Left ventricle myocardium inferior (tissue), 1 donor: ENCODE data around the gene CXorf38. TPM values are rescaled to one million over a fixed set of nuclear protein-coding genes. Genes with fewer than 3 reads are reported as not detected.

ENCODE experiments used
- DNase-seq: peaks from one replicate; pipeline ENCODE4 v3.0.0-alpha.2; 2020
- H3K27ac ChIP-seq: fragments of 200-600 bp; replicated peaks from 2 replicates; pipeline ENCODE4 v1.8.0; 2021
- H3K27me3 ChIP-seq: fragments of 200-600 bp; 2 replicates; pipeline ENCODE4 v1.8.0; 2021; ENCODE audit warnings: low read depth
- H3K36me3 ChIP-seq: fragments of 200-600 bp; 2 replicates; pipeline ENCODE4 v1.8.0; 2021
- H3K4me1 ChIP-seq: fragments of 200-600 bp; 2 replicates; pipeline ENCODE4 v1.8.0; 2021
- H3K4me3 ChIP-seq: fragments of 200-600 bp; 2 replicates; pipeline ENCODE4 v1.8.0; 2021; ENCODE audit warnings: mild to moderate bottlenecking, moderate library complexity
- H3K9me3 ChIP-seq: fragments of 200-600 bp; replicated peaks from 2 replicates; pipeline ENCODE4 v1.8.0; 2021
- intact Hi-C: fragments of 100-400 bp; cut with micrococcal nuclease; formaldehyde crosslinking; loops from one replicate; pipeline ENCODE4 v1.11.0; 2022
- total RNA-seq: library from RNA; stranded (reverse); fragmentation: NEBNext Ultra II Directional; extraction: Animal tissue kit (Norgen Biotek cat#: 25700); gene quantifications from one replicate; pipeline ENCODE4 v1.2.1, GENCODE V29; 2021
- TF ChIP-seq, protein P1 (sequence below): fragments of 200-600 bp; IDR thresholded peaks from 2 replicates; pipeline ENCODE4 v1.8.0; 2021; ENCODE audit warnings: antibody characterized with exemption, mild to moderate bottlenecking, borderline replicate concordance
- donor health status: DM: no; HTN: yes; CAD: no; lungs with severe emphysema.

The CXorf38 gene
- total RNA-seq, 1 donor from 2014 or later, result 3.7 TPM

GRCh38 chrX:40646489-40647306, 663 bp downstream of the CXorf38 start:
- Histone ChIP-seq H3K4me3 (peak overlapping the region; percentile 86), H3K36me3 (no peaks in the 10 kb centered on the region), H3K4me1 (peaks cover 42% of the 10 kb centered on the region), H3K27me3 (no peaks in the 10 kb centered on the region), H3K27ac (peak overlapping the region; percentile 87), H3K9me3 (no peaks in the 10 kb centered on the region)
- peak; percentile 30 for DNase-seq
- intact Hi-C loops, result no loop called here
- TF ChIP-seq, protein P1, sequence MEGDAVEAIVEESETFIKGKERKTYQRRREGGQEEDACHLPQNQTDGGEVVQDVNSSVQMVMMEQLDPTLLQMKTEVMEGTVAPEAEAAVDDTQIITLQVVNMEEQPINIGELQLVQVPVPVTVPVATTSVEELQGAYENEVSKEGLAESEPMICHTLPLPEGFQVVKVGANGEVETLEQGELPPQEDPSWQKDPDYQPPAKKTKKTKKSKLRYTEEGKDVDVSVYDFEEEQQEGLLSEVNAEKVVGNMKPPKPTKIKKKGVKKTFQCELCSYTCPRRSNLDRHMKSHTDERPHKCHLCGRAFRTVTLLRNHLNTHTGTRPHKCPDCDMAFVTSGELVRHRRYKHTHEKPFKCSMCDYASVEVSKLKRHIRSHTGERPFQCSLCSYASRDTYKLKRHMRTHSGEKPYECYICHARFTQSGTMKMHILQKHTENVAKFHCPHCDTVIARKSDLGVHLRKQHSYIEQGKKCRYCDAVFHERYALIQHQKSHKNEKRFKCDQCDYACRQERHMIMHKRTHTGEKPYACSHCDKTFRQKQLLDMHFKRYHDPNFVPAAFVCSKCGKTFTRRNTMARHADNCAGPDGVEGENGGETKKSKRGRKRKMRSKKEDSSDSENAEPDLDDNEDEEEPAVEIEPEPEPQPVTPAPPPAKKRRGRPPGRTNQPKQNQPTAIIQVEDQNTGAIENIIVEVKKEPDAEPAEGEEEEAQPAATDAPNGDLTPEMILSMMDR, result no peak

- Histone ChIP-seq H3K4me3 (peak overlapping the region; percentile 58), H3K4me1 (peaks cover 46% of the 10 kb centered on the region)
- peak; percentile 25 for DNase-seq
These were observed 2.5 kb downstream of the CXorf38 start for GRCh38 chrX:40644821-40645358.

DNA sequence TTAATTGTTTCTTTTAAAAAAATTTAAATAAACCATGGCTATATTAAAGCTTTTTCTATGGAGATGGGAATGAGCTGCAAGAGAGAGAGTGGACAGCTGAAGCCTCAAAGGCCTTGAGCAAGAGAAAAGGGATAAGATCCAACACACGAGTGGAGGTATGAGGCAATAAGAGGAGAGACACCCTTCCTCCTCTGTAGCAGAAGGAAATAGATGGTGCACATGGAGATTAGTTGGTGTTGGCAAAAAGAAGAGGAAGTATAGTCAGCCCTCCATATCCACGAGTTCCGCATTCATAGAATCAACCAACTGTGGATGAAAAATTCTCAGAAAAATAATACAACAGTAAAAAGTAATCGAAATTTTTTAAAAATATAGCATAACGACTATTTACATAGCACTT, 3.2 kb downstream of the CXorf38 start:
- intact Hi-C loops, result no loop called here
- Histone ChIP-seq H3K27ac (peak overlapping the region; percentile 75), H3K36me3 (peaks cover 6% of the 10 kb centered on the region), H3K27me3 (no peaks in the 10 kb centered on the region), H3K9me3 (no peaks in the 10 kb centered on the region), H3K4me3 (peak overlapping the region; percentile 58), H3K4me1 (peaks cover 46% of the 10 kb centered on the region)
- DNase-seq, result no peak
- TF ChIP-seq, protein P1, result no peak

More at GRCh38 chrX:40644821-40645358, 2.5 kb downstream of the CXorf38 start:
- Histone ChIP-seq H3K9me3 (no peaks in the 10 kb centered on the region), H3K36me3 (peaks cover 3% of the 10 kb centered on the region), H3K27ac (peak overlapping the region; percentile 75), H3K27me3 (no peaks in the 10 kb centered on the region)
- TF ChIP-seq, protein P1, result no peak
- intact Hi-C loops, result no loop called here

- no peak overlapping the region for H3K27ac ChIP-seq
- intact Hi-C loops, result no loop called here
- peaks cover 62% of the 10 kb centered on the region for H3K36me3 ChIP-seq
- H3K4me3 ChIP-seq, result no peak overlapping the region
- peaks cover 13% of the 10 kb centered on the region for H3K4me1 ChIP-seq
- TF ChIP-seq, protein P1, result no peak
- no peaks in the 10 kb centered on the region for H3K9me3 ChIP-seq
- no peaks in the 10 kb centered on the region for H3K27me3 ChIP-seq
- DNase-seq, result no peak
These were observed 9.7 kb downstream of the CXorf38 start for GRCh38 chrX:40637687-40638086.

DNA sequence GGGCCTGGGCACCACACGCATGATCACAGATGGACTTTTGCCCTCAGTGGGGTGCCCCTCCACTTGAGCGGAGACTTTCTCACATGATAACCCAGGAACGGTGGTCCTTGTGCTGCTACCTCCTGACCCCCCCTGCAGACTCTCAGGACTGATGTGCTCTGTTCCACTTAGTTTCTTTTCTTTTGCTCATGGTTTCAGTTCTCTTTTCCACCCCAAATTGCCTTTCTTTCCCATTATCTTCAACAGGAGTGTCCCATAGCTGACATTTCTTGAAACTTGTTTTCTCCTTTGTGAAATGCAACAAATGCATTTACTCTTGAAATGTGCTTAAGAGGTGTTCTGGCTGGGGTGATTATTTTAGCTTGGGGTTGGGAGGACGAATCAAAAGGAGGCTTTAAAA, 15.2 kb downstream of the CXorf38 start:
- Histone ChIP-seq H3K27me3 (no peaks in the 10 kb centered on the region), H3K9me3 (no peaks in the 10 kb centered on the region), H3K27ac (no peak overlapping the region), H3K36me3 (peaks cover 83% of the 10 kb centered on the region), H3K4me1 (no peaks in the 10 kb centered on the region), H3K4me3 (no peak overlapping the region)
- TF ChIP-seq, protein P1, result no peak
- no peak for DNase-seq
- intact Hi-C loops, result no loop called here
